Subcutaneous abdominal adipose tissue (tissue), 5 donors: ENCODE data around the gene DHRS13.

ENCODE experiments used
- H3K27ac ChIP-seq: one replicate; pipeline ENCODE4 v1.7.0; 2013; ENCODE audit warnings: low read depth, mild to moderate bottlenecking, inconsistent platforms, low read length, moderate library complexity
- H3K27me3 ChIP-seq, 5 donors: one replicate each; pipeline ENCODE4 v1.7.0; 2013; ENCODE audit warnings: low read length in 5 of 5, inconsistent platforms in 1 of 5; ENCODE audit not compliant: control insufficient read depth in 5 of 5, insufficient read depth in 4 of 5
- H3K36me3 ChIP-seq, 5 donors: one replicate each; pipeline ENCODE4 v1.7.0; 2013; ENCODE audit warnings: low read length in 5 of 5; ENCODE audit not compliant: control insufficient read depth in 5 of 5, insufficient read depth in 5 of 5
- H3K4me1 ChIP-seq, 5 donors: one replicate each; pipeline ENCODE4 v1.7.0; 2013; ENCODE audit warnings: low read length in 5 of 5, mild to moderate bottlenecking in 3 of 5, moderate library complexity in 1 of 5; ENCODE audit not compliant: control insufficient read depth in 5 of 5, insufficient read depth in 5 of 5
- H3K4me3 ChIP-seq, 5 donors: one replicate each; pipeline ENCODE4 v1.7.0; 2013; ENCODE audit warnings: low read length in 5 of 5, low read depth in 1 of 5
- H3K9ac ChIP-seq, 5 donors: one replicate each; pipeline ENCODE4 v1.7.0; 2013; ENCODE audit warnings: low read length in 5 of 5, mild to moderate bottlenecking in 4 of 5, moderate library complexity in 3 of 5
- H3K9me3 ChIP-seq, 5 donors: one replicate each; pipeline ENCODE4 v1.7.0; 2013; ENCODE audit warnings: low read length in 5 of 5; ENCODE audit not compliant: control insufficient read depth in 5 of 5
- donor health status: healthy.
- donor health status: healthy.
- donor health status: healthy.
- donor health status: healthy.
- donor health status: healthy.

DHRS13 gene

GRCh38 chr17:28917029-28917428, 14.2 kb upstream of the DHRS13 start:
- Histone ChIP-seq H3K4me1 (peaks cover 0 to 22% (median 7%) of the 10 kb centered on the region in 5 donors), H3K9me3 (no peaks in the 10 kb centered on the region), H3K9ac (no peak overlapping the region), H3K27ac (no peak overlapping the region), H3K27me3 (no peaks in the 10 kb centered on the region), H3K4me3 (no peak overlapping the region), H3K36me3 (peaks cover 43 to 92% (median 85%) of the 10 kb centered on the region in 5 donors)

- Histone ChIP-seq H3K9ac (no peak overlapping the region), H3K9me3 (no peaks in the 10 kb centered on the region), H3K27me3 (no peaks in the 10 kb centered on the region), H3K4me3 (no peak overlapping the region), H3K4me1 (peaks cover 0 to 27% (median 7%) of the 10 kb centered on the region in 5 donors), H3K27ac (no peak overlapping the region), H3K36me3 (peaks cover 41 to 95% (median 86%) of the 10 kb centered on the region in 5 donors)
Measured at GRCh38 chr17:28916302-28916934, 13.5 kb upstream of the DHRS13 start.

- Histone ChIP-seq H3K36me3 (peaks cover 27 to 98% (median 92%) of the 10 kb centered on the region in 5 donors), H3K9ac (no peak overlapping the region), H3K27ac (no peak overlapping the region), H3K27me3 (no peaks in the 10 kb centered on the region), H3K4me1 (peaks cover 0 to 34% (median 7%) of the 10 kb centered on the region in 5 donors), H3K4me3 (no peak overlapping the region), H3K9me3 (no peaks in the 10 kb centered on the region)
Measured at GRCh38 chr17:28912938-28913333, 10.1 kb upstream of the DHRS13 start.

DNA sequence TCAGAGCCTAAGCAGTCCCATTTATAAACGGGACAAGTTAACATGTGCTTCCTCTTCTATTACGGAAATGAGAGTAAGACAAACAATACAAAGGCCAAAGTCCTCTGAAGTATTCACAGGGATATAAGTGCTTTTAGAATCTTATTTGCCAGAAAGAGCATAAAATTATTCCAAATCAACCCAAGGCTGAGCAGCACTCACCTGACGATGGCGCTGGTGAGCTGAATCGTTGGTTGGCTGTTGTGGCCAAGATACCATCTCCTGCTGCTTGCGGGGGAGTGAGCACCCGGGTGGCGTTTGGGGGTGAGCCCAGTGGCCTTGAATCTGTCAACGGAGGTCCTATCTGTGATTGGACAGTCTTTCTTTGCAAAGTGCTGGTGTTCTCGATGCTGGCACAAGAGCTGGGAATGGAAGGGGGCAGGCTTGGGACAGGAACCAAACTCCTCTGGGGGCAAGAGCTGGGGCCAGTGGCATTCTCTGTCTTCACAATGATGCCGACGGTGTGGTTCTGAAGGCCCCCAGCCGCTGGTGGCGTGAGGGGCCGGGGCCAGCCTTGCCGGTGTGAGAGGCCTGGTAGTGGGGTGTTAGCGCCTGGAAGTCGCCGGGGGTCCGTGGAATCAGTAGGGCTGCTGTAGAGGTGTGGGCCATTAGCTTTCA, 9.5 kb upstream of the DHRS13 start:
- H3K9me3 ChIP-seq, result no peaks in the 10 kb centered on the region
- peaks cover 27 to 98% (median 92%) of the 10 kb centered on the region in 5 donors for H3K36me3 ChIP-seq
- H3K4me3 ChIP-seq, result no peak overlapping the region
- no peaks in the 10 kb centered on the region for H3K27me3 ChIP-seq
- H3K4me1 ChIP-seq, result peaks cover 0 to 33% (median 2%) of the 10 kb centered on the region in 5 donors
- no peak overlapping the region for H3K9ac ChIP-seq
- H3K27ac ChIP-seq, result peak overlapping the region; percentile 25

DNA sequence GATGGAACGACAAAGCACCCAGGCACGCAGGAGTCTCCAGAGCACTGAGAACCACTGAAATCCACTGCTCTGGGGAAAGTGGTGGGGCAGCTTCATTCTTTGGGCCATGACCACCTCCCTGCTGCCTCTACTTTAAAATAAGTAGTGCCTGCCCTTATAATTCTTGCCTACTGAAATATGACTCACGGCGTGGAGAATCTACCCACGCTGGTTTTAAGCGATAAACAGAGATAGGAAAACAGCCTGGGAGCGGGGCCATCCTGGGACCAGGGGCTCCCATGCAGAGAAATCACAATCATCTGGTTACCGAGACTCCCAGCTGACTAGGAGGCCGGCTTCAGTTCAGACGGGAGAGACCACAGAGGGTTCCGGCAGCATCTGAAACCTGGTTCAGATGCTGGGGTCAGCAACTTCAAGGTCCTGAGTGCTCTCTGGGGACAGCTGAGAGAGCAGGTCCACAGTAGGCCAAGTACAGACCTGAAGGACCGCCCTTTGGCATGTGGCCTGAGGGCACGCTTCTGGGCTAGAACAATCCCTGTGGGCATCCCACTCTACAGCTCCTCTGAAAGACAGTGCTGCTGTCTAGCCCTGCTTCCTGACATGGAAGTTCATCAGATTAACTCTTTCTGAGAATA, 8.6 kb upstream of the DHRS13 start:
- H3K4me3 ChIP-seq, result no peak overlapping the region
- no peaks in the 10 kb centered on the region for H3K27me3 ChIP-seq
- peaks cover 24 to 98% (median 93%) of the 10 kb centered on the region in 5 donors for H3K36me3 ChIP-seq
- no peaks in the 10 kb centered on the region for H3K9me3 ChIP-seq
- H3K4me1 ChIP-seq, result peaks cover 0 to 29% (median 0%) of the 10 kb centered on the region in 5 donors
- peak overlapping the region; percentile 25 for H3K27ac ChIP-seq
- H3K9ac ChIP-seq, result peak overlapping the region in 1 of 5 donors; percentile 10

- H3K9ac ChIP-seq, result no peak overlapping the region
- no peaks in the 10 kb centered on the region for H3K27me3 ChIP-seq
- H3K36me3 ChIP-seq, result peaks cover 19 to 96% (median 95%) of the 10 kb centered on the region in 5 donors
- H3K4me3 ChIP-seq, result no peak overlapping the region
- H3K4me1 ChIP-seq, result peaks cover 0 to 29% (median 0%) of the 10 kb centered on the region in 5 donors
- H3K27ac ChIP-seq, result no peak overlapping the region
- no peaks in the 10 kb centered on the region for H3K9me3 ChIP-seq
Measured at GRCh38 chr17:28910534-28910933, 7.7 kb upstream of the DHRS13 start.

- Histone ChIP-seq H3K27ac (peak overlapping the region; percentile 39), H3K27me3 (no peaks in the 10 kb centered on the region), H3K4me1 (peaks cover 0 to 34% (median 1%) of the 10 kb centered on the region in 5 donors), H3K36me3 (peaks cover 10 to 81% (median 80%) of the 10 kb centered on the region in 5 donors), H3K9ac (no peak overlapping the region), H3K9me3 (no peaks in the 10 kb centered on the region), H3K4me3 (no peak overlapping the region)
Measured at GRCh38 chr17:28908640-28909167, 5.8 kb upstream of the DHRS13 start.

GRCh38 chr17:28907709-28908475, 5.0 kb upstream of the DHRS13 start:
- Histone ChIP-seq H3K36me3 (peaks cover 6 to 73% (median 72%) of the 10 kb centered on the region in 5 donors), H3K4me3 (no peak overlapping the region), H3K9me3 (no peaks in the 10 kb centered on the region), H3K4me1 (peaks cover 6 to 38% (median 7%) of the 10 kb centered on the region in 5 donors), H3K9ac (no peak overlapping the region), H3K27me3 (no peaks in the 10 kb centered on the region), H3K27ac (peak overlapping the region; percentile 39)

- H3K4me3 ChIP-seq, result no peak overlapping the region
- H3K9ac ChIP-seq, result no peak overlapping the region
- H3K36me3 ChIP-seq, result peaks cover 6 to 63% (median 62%) of the 10 kb centered on the region in 5 donors
- H3K27me3 ChIP-seq, result no peaks in the 10 kb centered on the region
- no peak overlapping the region for H3K27ac ChIP-seq
- H3K4me1 ChIP-seq, result peaks cover 6 to 36% (median 13%) of the 10 kb centered on the region in 5 donors
- H3K9me3 ChIP-seq, result no peaks in the 10 kb centered on the region
Measured at GRCh38 chr17:28906706-28907438, 4.0 kb upstream of the DHRS13 start.
